ENCODE data around the gene NEDD9.

Gene NEDD9

GRCh38 chr6:11221623-11222384 is 10.7 kb downstream of the NEDD9 start:
- Histone ChIP-seq H4K20me1 (ENCODE audit: control insufficient read depth, insufficient read depth, low read depth, low read length) (no peaks in the 10 kb centered on the region), H3K27me3 (ENCODE audit: control insufficient read depth, low read length) (no peaks in the 10 kb centered on the region), H3K36me3 (ENCODE audit: control insufficient read depth, low read length) (no peaks in the 10 kb centered on the region), H3K79me2 (ENCODE audit: control insufficient read depth, low read length) (no peaks in the 10 kb centered on the region), H3K4me3 (ENCODE audit: low read length) (no peak overlapping the region), H3F3A (ENCODE audit: control insufficient read depth, insufficient read depth) (no peaks in the 10 kb centered on the region), H3K9me2 (replicated peaks; ENCODE audit: control insufficient read depth, low read length) (no peaks in the 10 kb centered on the region), H3K27ac (ENCODE audit: low read depth, low read length) (no peak overlapping the region), H3K4me2 (ENCODE audit: low read length) (no peak overlapping the region), H3K9me3 (ENCODE audit: control insufficient read depth, insufficient read depth, low read length) (no peaks in the 10 kb centered on the region), H3K4me1 (ENCODE audit: control insufficient read depth, low read length) (peaks cover 5% of the 10 kb centered on the region)
- no peak for TF ChIP-seq CTCF (IDR thresholded peaks at IDR 0.05; ENCODE audit: low read depth, low read length, poor library complexity, severe bottlenecking)
- TF ChIP-seq EZH2phosphoT487 (IDR thresholded peaks at IDR 0.05; ENCODE audit: borderline replicate concordance, low read length), result no peak

- Histone ChIP-seq H3K4me1 (ENCODE audit: control insufficient read depth, low read length) (no peaks in the 10 kb centered on the region), H4K20me1 (ENCODE audit: control insufficient read depth, insufficient read depth, low read depth, low read length) (no peaks in the 10 kb centered on the region), H3K9me3 (ENCODE audit: control insufficient read depth, insufficient read depth, low read length) (no peaks in the 10 kb centered on the region), H3K27ac (ENCODE audit: low read depth, low read length) (no peak overlapping the region), H3K9me2 (replicated peaks; ENCODE audit: control insufficient read depth, low read length) (no peaks in the 10 kb centered on the region), H3K27me3 (ENCODE audit: control insufficient read depth, low read length) (no peaks in the 10 kb centered on the region), H3K36me3 (ENCODE audit: control insufficient read depth, low read length) (no peaks in the 10 kb centered on the region), H3F3A (ENCODE audit: control insufficient read depth, insufficient read depth) (no peaks in the 10 kb centered on the region), H3K4me3 (ENCODE audit: low read length) (no peak overlapping the region), H3K4me2 (ENCODE audit: low read length) (no peak overlapping the region), H3K79me2 (ENCODE audit: control insufficient read depth, low read length) (no peaks in the 10 kb centered on the region)
- TF ChIP-seq CTCF (IDR thresholded peaks at IDR 0.05; ENCODE audit: low read depth, low read length, poor library complexity, severe bottlenecking) (no peak), EZH2phosphoT487 (IDR thresholded peaks at IDR 0.05; ENCODE audit: borderline replicate concordance, low read length) (no peak)
Observed at GRCh38 chr6:11219400-11219834, 13.1 kb downstream of the NEDD9 start.

- Histone ChIP-seq H3K27ac (ENCODE audit: low read depth, low read length) (no peak overlapping the region), H3K4me2 (ENCODE audit: low read length) (no peak overlapping the region), H3K4me3 (ENCODE audit: low read length) (no peak overlapping the region), H3K9me3 (ENCODE audit: control insufficient read depth, insufficient read depth, low read length) (no peaks in the 10 kb centered on the region), H3K36me3 (ENCODE audit: control insufficient read depth, low read length) (no peaks in the 10 kb centered on the region), H4K20me1 (ENCODE audit: control insufficient read depth, insufficient read depth, low read depth, low read length) (no peaks in the 10 kb centered on the region), H3K27me3 (ENCODE audit: control insufficient read depth, low read length) (no peaks in the 10 kb centered on the region), H3K4me1 (ENCODE audit: control insufficient read depth, low read length) (no peaks in the 10 kb centered on the region), H3K79me2 (ENCODE audit: control insufficient read depth, low read length) (no peaks in the 10 kb centered on the region), H3K9me2 (replicated peaks; ENCODE audit: control insufficient read depth, low read length) (no peaks in the 10 kb centered on the region), H3F3A (ENCODE audit: control insufficient read depth, insufficient read depth) (no peaks in the 10 kb centered on the region)
- no peak for TF ChIP-seq EZH2phosphoT487 (IDR thresholded peaks at IDR 0.05; ENCODE audit: borderline replicate concordance, low read length)
- TF ChIP-seq CTCF (IDR thresholded peaks at IDR 0.05; ENCODE audit: low read depth, low read length, poor library complexity, severe bottlenecking), result no peak
Observed at GRCh38 chr6:11218538-11219399, 13.7 kb downstream of the NEDD9 start.
